NT2/D1 (cell line): Measurements from ENCODE around the gene OR13C4.
"Not testable (repeated sequence)": the region's sequence is repeated elsewhere in the genome, so short reads cannot be mapped to it uniquely, and the experiment has no call there.

Source experiments
- DNase-seq: peaks from one replicate; pipeline ENCODE4 v3.0.0-alpha.2; 2011; ENCODE audit warnings: low read depth, low spot score
- H3K27me3 ChIP-seq: 2 replicates; pipeline ENCODE4 v1.6.0; 2011; ENCODE audit warnings: mild to moderate bottlenecking; ENCODE audit not compliant: insufficient read length, insufficient read depth
- H3K36me3 ChIP-seq: 2 replicates; pipeline ENCODE4 v1.6.1; 2011; ENCODE audit warnings: mild to moderate bottlenecking, low read length, mixed read lengths; ENCODE audit not compliant: insufficient read depth, insufficient read length
- H3K4me1 ChIP-seq: 2 replicates; pipeline ENCODE4 v1.5.1; 2011; ENCODE audit not compliant: insufficient read depth, insufficient read length
- H3K4me3 ChIP-seq: 2 replicates; pipeline ENCODE4 v1.5.1; 2011; ENCODE audit warnings: low read depth; ENCODE audit not compliant: insufficient read length
- H3K9ac ChIP-seq: 2 replicates; pipeline ENCODE4 v1.6.0; 2011; ENCODE audit warnings: low read depth; ENCODE audit not compliant: insufficient read length
- H3K9me3 ChIP-seq: 2 replicates; pipeline ENCODE4 v1.5.1; 2011; ENCODE audit warnings: mild to moderate bottlenecking, low read length; ENCODE audit not compliant: insufficient read depth
- SUZ12 ChIP-seq: IDR thresholded peaks from 2 replicates; pipeline ENCODE4 v1.6.1; 2011; ENCODE audit not compliant: insufficient read length, insufficient read depth; ENCODE audit errors: extremely low read depth
- YY1 ChIP-seq: IDR thresholded peaks from 2 replicates; pipeline ENCODE4 v1.6.1; 2011; ENCODE audit not compliant: insufficient read length, insufficient read depth
- ZNF274 ChIP-seq: IDR thresholded peaks from 2 replicates; pipeline ENCODE4 v1.6.1; 2011; ENCODE audit warnings: mild to moderate bottlenecking, low read depth, low read length

OR13C4 gene

DNA sequence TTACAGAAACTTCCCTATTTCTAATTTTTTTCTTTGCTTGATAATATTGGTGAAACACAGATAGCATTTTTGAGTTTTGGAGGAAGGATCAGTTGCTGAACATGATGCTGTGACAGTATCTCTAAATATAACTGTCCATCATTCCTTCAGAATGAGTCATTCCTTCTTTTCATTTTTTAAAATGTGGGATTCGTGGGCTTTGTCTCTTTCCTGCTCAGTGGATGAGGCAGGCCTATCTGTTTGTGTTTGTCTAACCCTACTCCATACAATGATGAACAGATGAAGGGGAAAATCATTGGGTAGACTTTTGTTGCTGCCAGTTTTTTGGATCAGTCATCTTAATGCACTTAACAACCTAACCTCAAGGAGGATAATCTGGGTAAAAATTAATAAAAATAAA, 26.3 kb upstream of the OR13C4 start:
- DNase-seq: no peak
- no peaks in the 10 kb centered on the region for H3K27me3 ChIP-seq

GRCh38 chr9:104544644-104545043, 17.6 kb upstream of the OR13C4 start:
- no peak overlapping the region for H3K4me3 ChIP-seq
- H3K4me1 ChIP-seq: no peaks in the 10 kb centered on the region
- TF ChIP-seq YY1 (no peak), ZNF274 (no peak), SUZ12 (no peak)
- H3K9ac ChIP-seq: no peak overlapping the region
- no peaks in the 10 kb centered on the region for H3K9me3 ChIP-seq
- DNase-seq: no peak
- no peaks in the 10 kb centered on the region for H3K36me3 ChIP-seq
- no peaks in the 10 kb centered on the region for H3K27me3 ChIP-seq

More for the DNA sequence above, 26.3 kb upstream of the OR13C4 start:
- Histone ChIP-seq H3K36me3 (no peaks in the 10 kb centered on the region), H3K9ac (no peak overlapping the region), H3K4me3 (no peak overlapping the region), H3K9me3 (no peaks in the 10 kb centered on the region), H3K4me1 (no peaks in the 10 kb centered on the region)
- TF ChIP-seq YY1: no peak
- no peak for TF ChIP-seq SUZ12
- TF ChIP-seq ZNF274: no peak

- no peak for DNase-seq
- TF ChIP-seq SUZ12: no peak
- TF ChIP-seq YY1: no peak
- no peak for TF ChIP-seq ZNF274
- no peak overlapping the region for H3K4me3 ChIP-seq
- no peaks in the 10 kb centered on the region for H3K4me1 ChIP-seq
- no peak overlapping the region for H3K9ac ChIP-seq
- no peaks in the 10 kb centered on the region for H3K36me3 ChIP-seq
- no peaks in the 10 kb centered on the region for H3K9me3 ChIP-seq
- H3K27me3 ChIP-seq: no peaks in the 10 kb centered on the region
These were observed 12.3 kb upstream of the OR13C4 start for GRCh38 chr9:104539275-104539674.

DNA sequence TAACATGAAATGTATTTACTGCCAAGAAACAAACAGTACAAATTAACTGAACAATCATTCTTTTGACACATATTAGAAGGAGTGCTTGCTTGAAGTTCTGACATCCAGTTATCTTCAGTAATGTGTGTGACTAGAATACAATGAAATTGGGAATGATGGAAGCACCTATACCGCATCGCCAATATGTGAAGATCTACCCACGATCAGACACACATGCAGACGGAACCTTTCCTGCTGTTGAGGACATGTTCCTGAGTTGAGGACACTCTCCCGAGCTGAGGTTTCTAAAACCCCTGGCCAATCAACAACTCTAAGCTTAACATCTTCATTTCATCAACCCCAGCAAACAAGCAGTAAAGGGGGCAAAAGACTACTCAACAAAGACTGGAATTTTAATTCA, 9.7 kb upstream of the OR13C4 start, which contains the start of gene OR13C3:
Gene OR13C3, minus strand, starts transcription at position 101 of the 400 bp plus-strand sequence. CDS start 133 bp downstream, outside the sequence.
- Histone ChIP-seq H3K36me3 (no peaks in the 10 kb centered on the region), H3K9me3 (no peaks in the 10 kb centered on the region), H3K4me3 (no peak within 1 kb of the TSS), H3K27me3 (no peaks in the 10 kb centered on the region), H3K4me1 (no peaks in the 10 kb centered on the region), H3K9ac (no peak within 1 kb of the TSS)
- no peak for TF ChIP-seq ZNF274
- TF ChIP-seq SUZ12: no peak
- no peak for TF ChIP-seq YY1
- DNase-seq: no peak

- not testable (repeated sequence) for H3K9me3 ChIP-seq, H3K27me3 ChIP-seq, H3K36me3 ChIP-seq, H3K4me3 ChIP-seq, DNase-seq, H3K9ac ChIP-seq, H3K4me1 ChIP-seq
These were observed 6.8 kb downstream of the OR13C4 start for GRCh38 chr9:104520241-104520640.

DNA sequence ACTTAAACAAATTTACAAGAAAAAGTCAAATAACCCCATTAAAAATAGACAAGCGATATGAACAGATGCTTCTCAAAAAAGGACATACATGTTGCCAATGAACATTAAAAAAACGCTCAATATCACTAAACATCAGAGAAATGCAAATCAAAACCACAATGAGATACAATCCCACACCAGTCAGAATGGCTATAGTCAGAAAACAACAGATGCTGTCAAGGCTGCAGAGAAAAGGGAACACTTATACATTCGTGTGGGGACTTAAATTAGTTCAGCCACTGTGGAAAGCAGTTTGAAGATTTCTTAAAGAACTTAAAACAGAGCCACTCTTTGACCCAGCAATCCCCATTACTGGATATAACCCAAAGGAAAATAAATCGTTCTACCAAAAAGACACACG, 12.1 kb downstream of the OR13C4 start:
- H3K27me3 ChIP-seq: no peaks in the 10 kb centered on the region
- no peak for DNase-seq
- no peaks in the 10 kb centered on the region for H3K9me3 ChIP-seq
- no peak overlapping the region for H3K4me3 ChIP-seq
- TF ChIP-seq ZNF274: no peak
- TF ChIP-seq SUZ12: no peak
- no peak for TF ChIP-seq YY1
- H3K36me3 ChIP-seq: no peaks in the 10 kb centered on the region
- no peak overlapping the region for H3K9ac ChIP-seq
- H3K4me1 ChIP-seq: no peaks in the 10 kb centered on the region

GRCh38 chr9:104506565-104506964, 20.4 kb downstream of the OR13C4 start:
- Histone ChIP-seq H3K4me1 (no peaks in the 10 kb centered on the region), H3K27me3 (no peaks in the 10 kb centered on the region), H3K4me3 (no peak overlapping the region), H3K36me3 (no peaks in the 10 kb centered on the region), H3K9me3 (no peaks in the 10 kb centered on the region), H3K9ac (no peak overlapping the region)
- no peak for DNase-seq
- TF ChIP-seq ZNF274: no peak
- no peak for TF ChIP-seq SUZ12
- no peak for TF ChIP-seq YY1

DNA sequence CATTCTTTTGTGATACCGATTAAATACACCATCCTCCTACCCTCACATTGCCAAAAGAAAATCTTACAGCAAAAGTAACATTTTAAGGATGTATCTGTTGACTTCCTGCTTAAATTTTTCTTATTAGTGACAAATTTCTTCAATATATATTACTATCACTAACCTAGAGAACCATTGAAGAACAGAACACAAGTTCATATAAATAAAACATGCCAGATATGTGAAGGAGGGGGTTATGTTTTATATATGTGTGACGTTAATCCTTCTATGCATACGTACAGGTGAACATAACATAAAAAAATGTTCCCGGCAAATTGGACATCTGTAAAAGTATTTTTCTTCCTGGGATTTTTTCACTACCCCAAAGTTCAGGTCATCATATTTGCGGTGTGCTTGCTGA, 23.0 kb downstream of the OR13C4 start, which contains the start of gene OR13F1:
Gene OR13F1, plus strand, starts transcription at position 301 of the 400 bp plus-strand sequence. Its CDS starts 0 bp downstream, at position 301.
- Histone ChIP-seq H3K4me1 (no peaks in the 10 kb centered on the region), H3K27me3 (no peaks in the 10 kb centered on the region), H3K9me3 (no peaks in the 10 kb centered on the region), H3K4me3 (no peak within 1 kb of the TSS), H3K9ac (no peak within 1 kb of the TSS), H3K36me3 (no peaks in the 10 kb centered on the region)
- TF ChIP-seq ZNF274: no peak
- TF ChIP-seq YY1: no peak
- TF ChIP-seq SUZ12: no peak
- DNase-seq: no peak
